Keratinocyte (primary cell): Measurements from ENCODE around the gene KLHDC4. TPM values are rescaled to one million over a fixed set of nuclear protein-coding genes. Genes with fewer than 3 reads are reported as not detected.

Experiments
- DNase-seq: peaks from one replicate; pipeline ENCODE4 v3.0.0-alpha.2; 2011; ENCODE audit warnings: low read depth, missing footprints, low spot score
- FAIRE-seq: peaks from 2 replicates; lab custom pipeline; 2011; peaks lifted over from hg19 to GRCh38; lab: Jason Lieb, UNC
- H2AFZ ChIP-seq: 2 replicates; pipeline ENCODE4 v1.6.0; 2012; ENCODE audit warnings: low read length, control low read depth, inconsistent platforms; ENCODE audit not compliant: control insufficient read depth
- H3K27ac ChIP-seq: 2 replicates; pipeline ENCODE4 v1.5.1; 2011; ENCODE audit warnings: low read length; ENCODE audit not compliant: control insufficient read depth, insufficient read depth
- H3K27me3 ChIP-seq: 3 replicates; pipeline ENCODE4 v1.6.0; 2011; ENCODE audit warnings: low read length; ENCODE audit not compliant: control insufficient read depth, insufficient read depth; ENCODE audit errors: extremely low read depth
- H3K36me3 ChIP-seq, 2 experiments: 2 replicates in 1 of 2; 3 replicates in 1 of 2; pipeline ENCODE4 v1.5.1; 2011; ENCODE audit warnings: low read length in 2 of 2, mild to moderate bottlenecking in 1 of 2; ENCODE audit not compliant: control insufficient read depth in 2 of 2, insufficient read depth in 2 of 2; ENCODE audit errors: extremely low read depth in 1 of 2
- H3K4me1 ChIP-seq: 3 replicates; pipeline ENCODE4 v1.5.1; 2011; ENCODE audit warnings: low read length; ENCODE audit not compliant: control insufficient read depth, insufficient read depth; ENCODE audit errors: extremely low read depth
- H3K4me2 ChIP-seq: 3 replicates; pipeline ENCODE4 v1.6.0; 2011; ENCODE audit warnings: low read depth, low read length; ENCODE audit not compliant: control insufficient read depth, insufficient read depth; ENCODE audit errors: extremely low read depth
- H3K4me3 ChIP-seq, 3 experiments: fragments of 200-600 bp in 1 of 3; sonication (generic) in 1 of 3; 2 replicates in 2 of 3; 3 replicates in 1 of 3; pipeline ENCODE4 v1.5.1; 2011 to 2016; ENCODE audit warnings: low read length in 3 of 3, mild to moderate bottlenecking in 3 of 3, control low read depth in 2 of 3, inconsistent platforms in 1 of 3, low read depth in 1 of 3, mixed read lengths in 1 of 3, mixed run types in 1 of 3, moderate library complexity in 1 of 3; ENCODE audit not compliant: control insufficient read depth in 2 of 3, insufficient read depth in 2 of 3; ENCODE audit errors: extremely low read depth in 1 of 3
- H3K79me2 ChIP-seq: 2 replicates; pipeline ENCODE4 v1.6.0; 2012; ENCODE audit warnings: low read length; ENCODE audit not compliant: control insufficient read depth, insufficient read depth
- H3K9ac ChIP-seq: 3 replicates; pipeline ENCODE4 v1.6.0; 2011; ENCODE audit warnings: low read length; ENCODE audit not compliant: control insufficient read depth, insufficient read depth; ENCODE audit errors: extremely low read depth
- H3K9me1 ChIP-seq: 3 replicates; pipeline ENCODE4 v1.6.0; 2011; ENCODE audit warnings: low read length; ENCODE audit not compliant: control insufficient read depth, insufficient read depth; ENCODE audit errors: extremely low read depth
- H3K9me3 ChIP-seq: 2 replicates; pipeline ENCODE4 v1.5.1; 2012; ENCODE audit warnings: low read depth, low read length; ENCODE audit not compliant: control insufficient read depth
- H4K20me1 ChIP-seq: 3 replicates; pipeline ENCODE4 v1.6.0; 2011; ENCODE audit warnings: low read length; ENCODE audit not compliant: control insufficient read depth, insufficient read depth; ENCODE audit errors: extremely low read depth
- EZH2 ChIP-seq: IDR thresholded peaks from one replicate; pipeline ENCODE4 v1.6.1; 2012; ENCODE audit warnings: inconsistent platforms, mild to moderate bottlenecking, low read length, moderate library complexity
- dilution Hi-C: fragments of 300-500 bp; cut with MboI; formaldehyde crosslinking; loops from one replicate; pipeline ENCODE4 v1.7.0; 2020; ENCODE audit warnings: low sequenced_read_pairs; ENCODE audit not compliant: extremely low pct_ligation_motif_present
- polyA plus RNA-seq, 5 experiments: library from polyadenylated mRNA; depleted of rRNA in 3 of 5; stranded (reverse) in 3 of 5; stranded (forward) in 1 of 5; unstranded in 1 of 5; fragments of >200 nt; gene quantifications; 1 replicate in 1 of 5; 2 replicates in 3 of 5; 3 replicates in 1 of 5; pipeline versions ENCODE4 v1.2.1 to v1.2.3, GENCODE V29; 2011 to 2012; ENCODE audit warnings: missing spikeins in 2 of 5, low read depth in 1 of 5, low replicate concordance in 1 of 5
- TF ChIP-seq, protein P1 (sequence below), 3 experiments: IDR thresholded peaks in 1 of 3; conservative IDR thresholded peaks in 1 of 3; optimal IDR thresholded peaks in 1 of 3; 2 replicates in 2 of 3; 3 replicates in 1 of 3; pipeline versions ENCODE3 to v1.5.1; 2011; ENCODE audit warnings: low read length in 3 of 3, mild to moderate bottlenecking in 3 of 3, moderate library complexity in 2 of 3, control low read depth in 1 of 3, inconsistent platforms in 1 of 3; ENCODE audit not compliant: insufficient read depth in 2 of 3; ENCODE audit errors: extremely low read depth in 1 of 3

The KLHDC4 gene
- polyA plus RNA-seq, 1 donor (not counting 4 experiments of a cell fraction or from before 2014, with no cell fraction given), result 13.4 TPM

DNA sequence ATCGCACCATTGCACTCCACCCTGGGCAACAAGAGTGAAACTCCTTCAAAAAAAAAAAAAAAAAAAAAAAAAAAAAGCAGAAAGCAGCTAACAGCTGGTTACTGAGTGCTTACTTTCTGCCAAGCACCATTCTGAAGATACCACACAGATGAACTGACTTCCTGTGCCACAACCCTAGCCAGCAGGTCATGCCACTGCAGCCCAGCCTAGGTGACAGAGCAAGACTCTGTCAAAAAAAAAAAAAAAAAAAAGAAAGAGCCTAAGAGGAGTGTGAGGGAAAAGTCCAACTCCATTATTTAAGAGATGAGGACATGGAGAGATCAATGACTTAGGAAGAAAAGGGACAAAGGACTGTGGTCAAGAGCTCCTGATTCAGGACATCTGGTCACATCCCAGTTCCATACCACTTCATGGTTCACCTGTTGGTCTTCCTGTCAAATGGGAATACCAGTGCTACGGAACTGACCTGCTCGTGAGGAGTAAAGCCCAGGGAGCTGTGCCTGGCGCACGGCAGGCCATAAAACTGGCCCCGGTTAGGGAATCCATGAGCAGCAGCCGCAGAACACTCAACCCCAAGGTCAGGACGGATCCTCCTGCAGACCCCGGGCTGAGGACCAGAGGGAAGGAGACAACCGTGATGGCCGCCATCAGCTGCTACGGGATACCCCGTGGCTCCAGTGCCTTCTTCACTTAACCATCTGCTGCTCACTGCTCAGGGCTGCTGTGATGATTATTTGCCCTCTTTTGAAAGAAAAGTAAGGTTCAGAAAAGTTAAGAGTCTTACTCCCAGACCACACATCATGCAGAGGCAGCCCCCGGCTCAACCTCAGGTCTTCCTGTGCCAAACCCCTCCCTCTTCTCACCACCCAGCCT, 950 bp downstream of the KLHDC4 start:
- Histone ChIP-seq H3K27ac (peak overlapping the region; percentile 83), H3K79me2 (peaks cover 31% of the 10 kb centered on the region), H3K9me1 (no peaks in the 10 kb centered on the region), H2AFZ (peak overlapping the region; percentile 91), H3K27me3 (no peaks in the 10 kb centered on the region), H4K20me1 (no peaks in the 10 kb centered on the region), H3K36me3 (peaks cover 4 to 13% of the 10 kb centered on the region in 2 experiments), H3K4me1 (peaks cover 7% of the 10 kb centered on the region), H3K4me2 (peak overlapping the region; percentile 74), H3K4me3 (peak overlapping the region; percentile 81 to 94 (median 94)), H3K9ac (peak overlapping the region; percentile 94), H3K9me3 (no peaks in the 10 kb centered on the region)
- dilution Hi-C loops, result no loop called here
- DNase-seq (no peak), FAIRE-seq (no peak)
- TF ChIP-seq EZH2, result no peak
- TF ChIP-seq, protein P1, sequence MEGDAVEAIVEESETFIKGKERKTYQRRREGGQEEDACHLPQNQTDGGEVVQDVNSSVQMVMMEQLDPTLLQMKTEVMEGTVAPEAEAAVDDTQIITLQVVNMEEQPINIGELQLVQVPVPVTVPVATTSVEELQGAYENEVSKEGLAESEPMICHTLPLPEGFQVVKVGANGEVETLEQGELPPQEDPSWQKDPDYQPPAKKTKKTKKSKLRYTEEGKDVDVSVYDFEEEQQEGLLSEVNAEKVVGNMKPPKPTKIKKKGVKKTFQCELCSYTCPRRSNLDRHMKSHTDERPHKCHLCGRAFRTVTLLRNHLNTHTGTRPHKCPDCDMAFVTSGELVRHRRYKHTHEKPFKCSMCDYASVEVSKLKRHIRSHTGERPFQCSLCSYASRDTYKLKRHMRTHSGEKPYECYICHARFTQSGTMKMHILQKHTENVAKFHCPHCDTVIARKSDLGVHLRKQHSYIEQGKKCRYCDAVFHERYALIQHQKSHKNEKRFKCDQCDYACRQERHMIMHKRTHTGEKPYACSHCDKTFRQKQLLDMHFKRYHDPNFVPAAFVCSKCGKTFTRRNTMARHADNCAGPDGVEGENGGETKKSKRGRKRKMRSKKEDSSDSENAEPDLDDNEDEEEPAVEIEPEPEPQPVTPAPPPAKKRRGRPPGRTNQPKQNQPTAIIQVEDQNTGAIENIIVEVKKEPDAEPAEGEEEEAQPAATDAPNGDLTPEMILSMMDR (optimal IDR thresholded peaks at IDR 0.05 in 1 of 3, IDR thresholded peaks at IDR 0.05 in 1 of 3, conservative IDR thresholded peaks at IDR 0.05 in 1 of 3; ENCODE audit: extremely low read depth in 1 of 3, insufficient read depth in 2 of 3, low read length in 3 of 3), result no peak

DNA sequence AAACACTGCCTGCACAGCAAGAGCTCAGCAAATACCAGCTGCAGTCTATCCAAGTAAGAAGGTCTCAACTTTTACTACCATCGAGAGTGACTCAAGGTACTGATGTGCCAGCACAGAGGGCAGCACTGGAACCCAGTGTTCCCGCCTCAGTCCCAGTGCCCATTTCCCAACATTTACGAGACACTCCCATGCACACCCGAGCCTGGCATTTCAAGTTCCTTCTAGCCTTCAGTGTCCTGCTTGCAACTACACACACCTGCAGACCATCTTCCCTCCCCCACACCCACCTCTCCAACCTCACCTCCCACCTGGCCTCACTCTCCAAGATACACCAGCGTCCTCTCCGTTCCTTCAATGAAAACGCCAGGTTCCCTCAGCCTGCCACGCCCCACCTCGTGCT, 3.2 kb downstream of the KLHDC4 start:
- Histone ChIP-seq H3K4me2 (no peak overlapping the region), H3K36me3 (peaks cover 4 to 20% of the 10 kb centered on the region in 2 experiments), H2AFZ (no peak overlapping the region), H3K9me3 (no peaks in the 10 kb centered on the region), H3K4me1 (peaks cover 7% of the 10 kb centered on the region), H3K27ac (no peak overlapping the region), H3K4me3 (no peak overlapping the region), H4K20me1 (peaks cover 2% of the 10 kb centered on the region), H3K27me3 (no peaks in the 10 kb centered on the region), H3K9ac (no peak overlapping the region), H3K9me1 (no peaks in the 10 kb centered on the region), H3K79me2 (peaks cover 31% of the 10 kb centered on the region)
- DNase-seq (no peak), FAIRE-seq (no peak)
- TF ChIP-seq EZH2, result no peak
- TF ChIP-seq, protein P1 (optimal IDR thresholded peaks at IDR 0.05 in 1 of 3, IDR thresholded peaks at IDR 0.05 in 1 of 3, conservative IDR thresholded peaks at IDR 0.05 in 1 of 3; ENCODE audit: extremely low read depth in 1 of 3, insufficient read depth in 2 of 3, low read length in 3 of 3), result no peak
- dilution Hi-C loops, result no loop called here
